D721Med (cell line): ENCODE measurements around the gene DNAJC12.
"Not testable (repeated sequence)": the region's sequence is repeated elsewhere in the genome, so short reads cannot be mapped to it uniquely, and the experiment has no call there.

Source experiments
- DNase-seq: peaks from one replicate; pipeline ENCODE4 v3.0.0; 2011; ENCODE audit warnings: low spot score; ENCODE audit not compliant: insufficient read length
- FAIRE-seq: peaks from 2 replicates; lab custom pipeline; 2011; peaks lifted over from hg19 to GRCh38; lab: Jason Lieb, UNC
- TF ChIP-seq, protein P1 (sequence below): IDR thresholded peaks from 2 replicates; pipeline ENCODE4 v1.5.1; 2012; ENCODE audit warnings: mild to moderate bottlenecking, control low read depth; ENCODE audit not compliant: insufficient read depth; ENCODE audit errors: missing control alignments

Gene DNAJC12

DNA sequence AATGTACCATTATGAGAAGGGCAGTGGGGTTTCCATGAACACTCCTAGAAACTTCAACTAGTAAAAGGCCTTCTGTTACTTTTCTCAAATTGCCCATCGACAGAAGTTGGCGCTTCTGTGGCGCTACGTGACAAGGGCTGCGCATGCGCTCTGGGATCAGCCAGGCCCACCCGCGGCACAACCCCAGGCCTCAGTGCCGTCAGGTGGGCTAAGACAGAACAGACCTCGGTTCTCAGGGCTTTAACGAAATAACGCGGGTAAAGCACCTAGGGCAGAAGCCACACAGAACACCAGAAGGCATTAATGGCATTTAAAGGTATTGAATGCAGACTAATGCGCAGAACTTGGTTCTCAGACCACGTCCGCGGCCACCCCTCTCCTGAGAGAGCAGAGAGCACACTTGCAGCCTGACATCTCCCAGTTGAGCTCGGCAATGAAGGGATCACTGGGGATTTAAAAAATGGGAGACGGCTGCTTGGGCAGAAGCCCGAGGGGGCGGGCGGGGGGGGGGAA, 74.4 kb downstream of the DNAJC12 start:
- TF ChIP-seq, protein P1, sequence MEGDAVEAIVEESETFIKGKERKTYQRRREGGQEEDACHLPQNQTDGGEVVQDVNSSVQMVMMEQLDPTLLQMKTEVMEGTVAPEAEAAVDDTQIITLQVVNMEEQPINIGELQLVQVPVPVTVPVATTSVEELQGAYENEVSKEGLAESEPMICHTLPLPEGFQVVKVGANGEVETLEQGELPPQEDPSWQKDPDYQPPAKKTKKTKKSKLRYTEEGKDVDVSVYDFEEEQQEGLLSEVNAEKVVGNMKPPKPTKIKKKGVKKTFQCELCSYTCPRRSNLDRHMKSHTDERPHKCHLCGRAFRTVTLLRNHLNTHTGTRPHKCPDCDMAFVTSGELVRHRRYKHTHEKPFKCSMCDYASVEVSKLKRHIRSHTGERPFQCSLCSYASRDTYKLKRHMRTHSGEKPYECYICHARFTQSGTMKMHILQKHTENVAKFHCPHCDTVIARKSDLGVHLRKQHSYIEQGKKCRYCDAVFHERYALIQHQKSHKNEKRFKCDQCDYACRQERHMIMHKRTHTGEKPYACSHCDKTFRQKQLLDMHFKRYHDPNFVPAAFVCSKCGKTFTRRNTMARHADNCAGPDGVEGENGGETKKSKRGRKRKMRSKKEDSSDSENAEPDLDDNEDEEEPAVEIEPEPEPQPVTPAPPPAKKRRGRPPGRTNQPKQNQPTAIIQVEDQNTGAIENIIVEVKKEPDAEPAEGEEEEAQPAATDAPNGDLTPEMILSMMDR, result no peak
- no peak for DNase-seq

DNA sequence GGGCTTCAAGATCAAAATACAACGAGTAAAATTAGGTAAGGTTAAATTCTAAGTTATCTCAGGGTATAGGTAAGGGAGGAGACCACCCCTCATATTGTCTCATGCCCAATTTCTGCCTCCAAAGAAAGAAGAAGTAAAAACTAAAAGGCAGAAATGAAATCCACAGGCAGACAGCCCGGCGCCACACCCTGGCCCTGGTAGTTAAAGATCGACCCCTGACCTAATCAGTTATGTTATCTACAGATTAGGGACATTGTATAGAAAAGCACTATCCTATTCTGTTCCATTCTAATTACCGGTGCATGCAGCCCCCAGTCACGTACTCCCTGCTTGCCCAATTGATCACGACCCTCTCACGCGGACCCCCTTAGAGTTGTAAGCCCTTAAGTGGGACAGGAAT, 75.4 kb downstream of the DNAJC12 start:
- DNase-seq, FAIRE-seq: not testable (repeated sequence)

More for the DNA sequence above, 74.4 kb downstream of the DNAJC12 start:
- no peak for FAIRE-seq

DNA sequence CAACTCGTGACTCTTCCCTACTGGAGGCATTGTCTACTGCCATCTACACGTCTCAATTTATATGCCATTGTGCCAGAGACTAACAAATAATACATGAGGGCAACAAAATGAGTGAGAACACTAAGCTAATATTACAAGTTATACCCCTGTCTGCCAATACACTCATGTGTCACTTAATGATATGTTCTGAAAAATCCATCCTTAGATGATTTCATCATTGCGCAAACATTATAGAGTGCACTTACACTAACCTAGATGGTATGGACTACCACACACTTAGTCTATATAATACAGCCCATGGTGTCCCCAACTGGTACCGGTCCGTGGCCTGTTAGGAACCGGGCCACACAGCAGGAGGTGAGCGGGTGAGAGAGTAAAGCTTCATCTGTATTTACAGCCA, 77.7 kb downstream of the DNAJC12 start:
- FAIRE-seq (no peak), DNase-seq (no peak)
- TF ChIP-seq, protein P1, result no peak
